Measurements from ENCODE around the gene PLD1.

Gene PLD1

GRCh38 chr3:171620825-171621434, 189.4 kb downstream of the PLD1 start:
- DNase-seq (ENCODE audit: low read depth in 2 of 2) = no peak

GRCh38 chr3:171616798-171617197, 193.5 kb downstream of the PLD1 start:
- no peak for DNase-seq (ENCODE audit: low read depth in 2 of 2)

GRCh38 chr3:171615686-171616085, 194.6 kb downstream of the PLD1 start:
- DNase-seq (ENCODE audit: low read depth in 2 of 2) = no peak

GRCh38 chr3:171615281-171615680, 195.0 kb downstream of the PLD1 start:
- no peak for DNase-seq (ENCODE audit: low read depth in 2 of 2)

DNA sequence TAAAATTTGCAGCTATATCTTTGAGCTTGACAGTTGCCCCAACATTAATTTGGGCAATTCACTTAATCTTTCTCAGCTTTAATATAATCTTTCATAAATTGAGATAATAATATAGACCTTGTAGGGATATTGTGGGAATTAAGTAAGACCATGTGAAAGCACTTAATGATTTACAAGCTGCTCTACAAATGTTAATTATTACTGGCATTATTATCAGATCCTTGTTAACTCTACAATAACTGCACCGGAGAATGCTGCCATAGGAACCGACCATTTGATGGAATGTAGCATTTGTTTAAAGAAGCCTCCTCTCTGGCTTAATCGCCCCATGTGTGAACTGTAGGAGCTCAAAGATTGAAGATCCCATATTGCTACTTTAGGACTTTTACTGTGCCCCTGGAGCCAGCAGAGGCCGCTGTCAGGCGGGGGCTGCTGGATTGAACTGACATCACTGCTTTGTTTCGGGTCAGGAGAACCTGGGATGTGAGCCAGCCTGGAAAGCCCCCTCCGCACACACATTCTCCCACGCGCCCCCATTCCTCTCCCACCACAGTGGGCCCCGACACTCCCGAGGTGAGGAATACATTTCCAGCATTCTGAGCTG, 195.9 kb downstream of the PLD1 start:
- DNase-seq (ENCODE audit: low read depth in 2 of 2) = no peak

DNA sequence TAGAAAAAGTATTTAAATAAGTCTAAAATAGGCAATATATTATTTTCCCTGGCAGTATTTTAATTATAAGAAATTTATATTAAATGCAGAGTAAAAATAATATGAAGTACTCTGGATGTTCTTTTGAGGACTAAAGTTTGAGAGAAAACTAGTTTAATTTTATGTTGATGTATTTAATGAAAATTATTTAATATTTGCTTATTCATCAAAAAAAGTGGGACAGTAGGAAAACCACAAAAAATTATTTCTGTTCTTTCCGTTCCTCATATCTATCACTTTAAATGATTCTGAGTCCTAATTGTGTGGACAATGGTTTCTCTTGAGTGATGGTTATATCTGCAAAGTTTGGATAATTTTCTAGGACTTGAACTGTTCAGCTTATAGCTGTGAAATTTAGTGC, 202.8 kb downstream of the PLD1 start:
- no peak for DNase-seq (ENCODE audit: low read depth in 2 of 2)

- DNase-seq (ENCODE audit: low read depth in 2 of 2) = no peak
These were observed 204.0 kb downstream of the PLD1 start for GRCh38 chr3:171606151-171606751.

DNA sequence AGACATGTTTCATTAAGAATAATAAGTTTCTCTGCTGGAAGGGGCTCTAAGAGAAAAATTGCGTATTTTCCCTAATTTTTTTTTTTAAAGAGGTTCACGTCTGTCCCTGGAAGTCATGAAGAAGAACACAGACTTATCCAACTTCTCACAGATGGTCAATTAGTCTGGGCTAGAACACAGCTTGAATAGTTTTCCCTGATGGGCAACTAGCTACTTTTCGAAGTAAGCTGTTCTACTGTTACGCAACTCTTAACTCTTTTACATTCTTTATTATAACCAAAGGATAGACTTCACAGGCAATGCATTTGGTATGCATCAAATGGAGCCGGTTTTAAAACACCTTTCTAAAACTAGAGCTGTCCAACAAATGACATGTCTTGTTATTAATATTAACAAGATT, 205.9 kb downstream of the PLD1 start:
- no peak for DNase-seq (ENCODE audit: low read depth in 2 of 2)

- no peak for DNase-seq (ENCODE audit: low read depth in 2 of 2)
These were observed 208.2 kb downstream of the PLD1 start for GRCh38 chr3:171602072-171602471.

DNA sequence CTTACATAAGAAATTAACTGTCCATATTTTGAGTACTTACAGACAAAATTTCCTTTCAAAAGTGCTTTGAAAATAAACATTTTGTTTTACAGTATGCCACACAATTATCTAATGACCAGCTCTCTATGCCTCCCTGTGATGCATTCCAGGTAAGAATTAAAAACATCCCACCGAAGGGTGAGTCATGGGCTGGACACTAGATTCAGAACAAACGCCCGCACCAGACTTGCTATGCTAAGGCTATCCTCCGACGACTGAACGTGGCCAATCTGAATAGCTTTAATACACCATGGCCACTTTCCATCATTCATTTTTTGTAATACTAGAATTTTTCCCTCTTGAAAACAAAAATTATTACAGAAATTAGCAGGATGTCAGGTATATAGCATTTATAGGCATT, 210.3 kb downstream of the PLD1 start:
- no peak for DNase-seq (ENCODE audit: low read depth in 2 of 2)

- DNase-seq (ENCODE audit: low read depth in 2 of 2) = no peak
These were observed 211.3 kb downstream of the PLD1 start for GRCh38 chr3:171598990-171599389.

- DNase-seq (ENCODE audit: low read depth in 2 of 2) = no peak
These were observed 217.5 kb downstream of the PLD1 start for GRCh38 chr3:171592786-171593185.

GRCh38 chr3:171591070-171591469, 219.2 kb downstream of the PLD1 start:
- DNase-seq (ENCODE audit: low read depth in 2 of 2) = no peak

DNA sequence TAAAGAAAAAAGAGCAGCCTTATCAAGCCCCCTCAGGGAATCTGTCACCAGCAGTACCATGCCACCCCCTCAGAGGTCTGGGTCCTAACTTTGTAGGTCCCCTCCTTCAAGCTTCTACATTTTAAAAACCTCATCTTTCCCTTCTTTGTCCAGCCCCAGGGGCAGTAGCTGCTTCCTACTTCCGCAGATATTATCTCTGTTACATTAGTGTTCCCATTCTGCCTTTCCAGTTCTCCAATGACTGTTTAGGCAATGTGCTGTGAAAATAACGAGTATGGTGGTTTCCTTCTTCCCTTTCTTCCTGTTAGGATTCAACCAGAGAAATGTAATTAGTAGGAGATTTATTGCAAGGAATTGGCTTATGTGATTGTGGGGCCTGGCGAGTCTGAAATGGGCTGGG, 224.0 kb downstream of the PLD1 start:
- no peak for DNase-seq (ENCODE audit: low read depth in 2 of 2)

GRCh38 chr3:171585039-171585438, 225.2 kb downstream of the PLD1 start:
- DNase-seq (ENCODE audit: low read depth in 2 of 2) = no peak

DNA sequence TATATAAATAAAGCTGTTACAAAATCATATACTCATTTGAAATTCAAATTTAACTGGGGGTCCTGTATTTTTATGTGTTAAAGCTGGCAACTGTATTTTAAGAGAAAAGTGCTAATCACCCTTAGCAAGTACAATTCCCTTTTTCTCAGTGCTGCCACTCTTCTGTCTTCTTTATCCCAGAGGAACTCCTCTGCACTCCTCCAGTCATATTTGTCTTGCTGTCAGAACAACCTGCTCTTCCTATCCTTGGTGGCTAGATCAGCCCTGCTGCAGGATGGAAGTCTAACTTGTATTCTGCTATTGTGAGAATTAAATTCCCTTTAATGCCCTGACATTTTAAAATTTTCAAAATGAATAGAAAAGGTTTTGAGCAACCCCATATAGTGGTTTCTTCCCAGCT, 226.2 kb downstream of the PLD1 start:
- DNase-seq (ENCODE audit: low read depth in 2 of 2) = no peak

DNA sequence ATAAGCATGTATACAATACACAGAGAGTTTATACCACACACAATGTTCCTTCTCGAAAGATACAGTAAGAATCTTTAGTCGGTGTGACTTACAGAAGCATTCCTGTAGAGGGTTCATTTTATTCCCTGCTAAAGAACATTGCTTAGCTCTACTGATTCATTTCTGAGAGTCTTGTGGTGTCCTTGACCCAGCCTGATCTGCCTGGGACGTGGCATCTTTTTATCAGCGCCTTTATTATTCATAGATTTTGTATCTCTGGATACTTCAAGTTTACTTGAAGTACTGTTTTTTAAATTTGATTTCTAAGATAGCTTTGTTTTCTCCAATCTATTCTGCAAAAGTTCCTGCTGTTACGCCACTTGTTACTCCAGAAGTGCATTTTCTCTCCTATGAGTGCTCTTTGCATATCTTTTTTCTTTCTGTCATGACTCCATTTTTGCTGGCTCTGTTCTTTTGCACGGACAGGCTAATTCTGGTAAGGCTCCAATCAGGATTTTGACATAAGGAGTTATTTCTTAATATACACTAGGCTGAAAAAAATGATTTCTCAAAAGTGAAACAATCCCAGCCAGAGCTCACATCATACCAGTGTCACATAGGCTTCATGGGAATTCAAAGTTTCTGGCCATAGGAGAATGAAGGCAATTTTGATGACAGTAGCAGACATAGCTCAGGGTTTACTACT, 235.6 kb downstream of the PLD1 start:
- DNase-seq (ENCODE audit: low read depth in 2 of 2) = no peak

- no peak for DNase-seq (ENCODE audit: low read depth in 2 of 2)
These were observed 240.6 kb downstream of the PLD1 start for GRCh38 chr3:171569571-171570132.

- no peak for DNase-seq (ENCODE audit: low read depth in 2 of 2)
These were observed 241.5 kb downstream of the PLD1 start for GRCh38 chr3:171568766-171569165.

- no peak for DNase-seq (ENCODE audit: low read depth in 2 of 2)
These were observed 243.4 kb downstream of the PLD1 start for GRCh38 chr3:171566803-171567422.

DNA sequence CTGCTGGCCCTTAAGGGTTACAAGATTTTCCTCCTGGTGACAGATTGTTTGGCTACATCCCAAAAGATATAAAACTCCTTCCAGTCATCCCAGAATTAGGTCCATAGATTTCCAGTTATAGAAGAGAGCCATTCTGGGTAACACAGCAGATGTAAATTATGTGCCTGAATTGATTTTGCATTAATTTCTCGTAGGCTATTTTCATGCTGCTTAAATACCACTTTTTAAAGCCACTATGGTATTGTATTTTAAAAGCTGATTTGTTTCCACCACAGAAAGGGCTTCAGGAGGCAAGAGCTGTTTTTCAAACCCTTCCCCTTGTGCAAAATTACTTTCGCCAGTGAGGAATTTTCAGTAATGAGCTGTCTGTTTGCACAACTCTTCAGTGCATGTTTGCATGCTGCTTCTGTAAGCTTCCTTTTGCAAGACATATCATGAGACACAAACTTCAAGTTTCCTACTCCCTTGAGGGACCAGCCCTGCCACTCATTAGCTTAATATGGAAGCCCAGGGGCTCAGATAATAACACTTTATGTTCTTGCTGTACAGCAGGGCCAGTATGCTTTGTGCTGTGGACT, 244.7 kb downstream of the PLD1 start:
- DNase-seq (ENCODE audit: low read depth in 2 of 2) = no peak
